ENCODE measurements around the gene SF3B4. TPM values are rescaled to one million over a fixed set of nuclear protein-coding genes. Genes with fewer than 3 reads are reported as not detected.
"Not testable (repeated sequence)": the region's sequence is repeated elsewhere in the genome, so short reads cannot be mapped to it uniquely, and the experiment has no call there.

SF3B4 gene
- total and polyA plus RNA-seq, 5 donors, result 17.8 to 30.8 (median 28.6) TPM

- Histone ChIP-seq H3K4me1 (ENCODE audit: control insufficient read depth, insufficient read depth, low read length) (peaks cover 3% of the 10 kb centered on the region), H3K27me3 (ENCODE audit: control insufficient read depth, insufficient read depth) (no peaks in the 10 kb centered on the region), H3K27ac (ENCODE audit: low read length) (peak overlapping the region; percentile 98), H3K4me3 (ENCODE audit: low read length) (peak overlapping the region; percentile 46), H3K9me3 (ENCODE audit: control insufficient read depth, low read length) (no peaks in the 10 kb centered on the region)
- DNase-seq (peak; percentile 76 to 88 (median 85)), ATAC-seq (peak; percentile 80 to 83)
- under 1% methylated on average over 46 of the region's 46 CpGs for WGBS
- intact Hi-C loops (cut with DNase I), result no loop called here
Observed at GRCh38 chr1:149887456-149888246, 40.0 kb downstream of the SF3B4 start.

- H3K4me1 ChIP-seq (ENCODE audit: control insufficient read depth, insufficient read depth, low read length); DNase-seq; intact Hi-C loops (cut with DNase I); ATAC-seq; H3K9me3 ChIP-seq (ENCODE audit: control insufficient read depth, low read length); H3K27me3 ChIP-seq (ENCODE audit: control insufficient read depth, insufficient read depth): not testable (repeated sequence)
- WGBS, result 1% methylated on average over 13 of the region's 13 CpGs
- Histone ChIP-seq H3K4me3 (ENCODE audit: low read length) (peak overlapping the region; percentile 46), H3K27ac (ENCODE audit: low read length) (peak overlapping the region; percentile 90)
Observed at GRCh38 chr1:149887196-149887455, 40.5 kb downstream of the SF3B4 start.

GRCh38 chr1:149886396-149887195 lies 41.0 kb downstream of the SF3B4 start:
- Histone ChIP-seq H3K27me3 (ENCODE audit: control insufficient read depth, insufficient read depth) (no peaks in the 10 kb centered on the region), H3K9me3 (ENCODE audit: control insufficient read depth, low read length) (no peaks in the 10 kb centered on the region), H3K4me3 (ENCODE audit: low read length) (peak overlapping the region; percentile 95), H3K27ac (ENCODE audit: low read length) (peak overlapping the region; percentile 99), H3K4me1 (ENCODE audit: control insufficient read depth, insufficient read depth, low read length) (peaks cover 3% of the 10 kb centered on the region)
- ATAC-seq (peak; percentile 89 to 91), DNase-seq (peak; percentile 83 to 89 (median 88))
- under 1% methylated on average over 62 of the region's 62 CpGs for WGBS
- intact Hi-C loops (cut with DNase I), result no loop called here

DNA sequence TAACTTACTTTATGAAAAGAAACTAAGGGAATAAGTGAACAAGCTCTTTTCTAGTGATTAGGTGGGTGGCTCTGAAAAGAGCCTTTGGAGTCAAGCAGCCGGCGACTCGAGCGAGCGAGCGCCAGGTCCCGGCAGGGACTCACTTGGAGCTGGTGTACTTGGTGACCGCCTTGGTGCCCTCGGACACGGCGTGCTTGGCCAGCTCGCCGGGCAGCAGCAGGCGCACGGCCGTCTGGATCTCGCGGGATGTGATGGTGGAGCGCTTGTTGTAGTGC lies 41.5 kb downstream of the SF3B4 start:
- DNase-seq, result peak in 1 of 3 donors; percentile 71
- WGBS, result under 1% methylated on average over 19 of the region's 19 CpGs
- H3K9me3 ChIP-seq (ENCODE audit: control insufficient read depth, low read length); H3K27me3 ChIP-seq (ENCODE audit: control insufficient read depth, insufficient read depth); H3K4me1 ChIP-seq (ENCODE audit: control insufficient read depth, insufficient read depth, low read length); intact Hi-C loops (cut with DNase I): not testable (repeated sequence)
- H3K4me3 ChIP-seq (ENCODE audit: low read length), result peak overlapping the region; percentile 95
- peak in 1 of 2 donors; percentile 1 for ATAC-seq
- peak overlapping the region; percentile 99 for H3K27ac ChIP-seq (ENCODE audit: low read length)

DNA sequence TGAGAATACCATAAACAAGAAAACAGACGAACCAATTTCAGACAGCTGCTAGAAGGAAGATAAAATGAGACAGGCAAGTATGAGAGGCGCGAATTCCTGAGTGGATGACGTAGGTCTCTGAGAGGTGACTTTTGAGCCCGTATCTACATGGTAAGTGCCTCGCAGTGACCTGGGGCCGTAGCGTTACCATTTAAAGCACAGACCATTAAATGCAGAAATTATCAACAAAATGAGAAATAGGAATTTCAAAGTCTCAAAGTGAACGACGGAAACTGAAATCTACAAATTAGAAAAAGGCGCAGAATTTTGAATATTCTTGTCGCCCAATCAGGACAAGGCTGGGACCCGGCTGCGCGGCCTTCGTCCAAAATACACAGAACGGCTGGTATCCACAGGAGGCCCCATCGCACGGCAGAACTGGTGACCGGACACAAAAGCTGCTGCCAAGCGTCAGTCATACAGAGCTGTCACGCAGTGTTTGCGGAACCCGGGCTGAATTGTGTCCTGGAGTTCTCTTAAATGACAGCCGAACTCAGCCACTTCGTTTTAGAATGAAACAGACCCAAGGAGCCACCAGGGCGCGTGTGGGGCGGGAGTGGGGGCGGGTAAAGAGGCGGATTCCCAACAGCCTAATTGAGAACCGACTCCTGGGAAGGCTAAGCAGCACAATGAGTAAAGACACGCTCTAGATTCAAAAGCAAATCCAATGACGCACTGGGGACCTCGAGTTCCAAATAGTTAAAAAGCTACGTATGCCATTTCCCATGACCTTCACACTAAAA lies 42.1 kb downstream of the SF3B4 start:
- ATAC-seq, result peak; percentile 77 to 78
- peaks cover 3% of the 10 kb centered on the region for H3K4me1 ChIP-seq (ENCODE audit: control insufficient read depth, insufficient read depth, low read length)
- no peaks in the 10 kb centered on the region for H3K9me3 ChIP-seq (ENCODE audit: control insufficient read depth, low read length)
- no peaks in the 10 kb centered on the region for H3K27me3 ChIP-seq (ENCODE audit: control insufficient read depth, insufficient read depth)
- H3K4me3 ChIP-seq (ENCODE audit: low read length), result peak overlapping the region; percentile 95
- peak overlapping the region; percentile 99 for H3K27ac ChIP-seq (ENCODE audit: low read length)
- WGBS, result under 1% methylated on average over 36 of the region's 36 CpGs
- DNase-seq, result peak; percentile 91 to 96 (median 95)
- intact Hi-C loops (cut with DNase I), result no loop called here

DNA sequence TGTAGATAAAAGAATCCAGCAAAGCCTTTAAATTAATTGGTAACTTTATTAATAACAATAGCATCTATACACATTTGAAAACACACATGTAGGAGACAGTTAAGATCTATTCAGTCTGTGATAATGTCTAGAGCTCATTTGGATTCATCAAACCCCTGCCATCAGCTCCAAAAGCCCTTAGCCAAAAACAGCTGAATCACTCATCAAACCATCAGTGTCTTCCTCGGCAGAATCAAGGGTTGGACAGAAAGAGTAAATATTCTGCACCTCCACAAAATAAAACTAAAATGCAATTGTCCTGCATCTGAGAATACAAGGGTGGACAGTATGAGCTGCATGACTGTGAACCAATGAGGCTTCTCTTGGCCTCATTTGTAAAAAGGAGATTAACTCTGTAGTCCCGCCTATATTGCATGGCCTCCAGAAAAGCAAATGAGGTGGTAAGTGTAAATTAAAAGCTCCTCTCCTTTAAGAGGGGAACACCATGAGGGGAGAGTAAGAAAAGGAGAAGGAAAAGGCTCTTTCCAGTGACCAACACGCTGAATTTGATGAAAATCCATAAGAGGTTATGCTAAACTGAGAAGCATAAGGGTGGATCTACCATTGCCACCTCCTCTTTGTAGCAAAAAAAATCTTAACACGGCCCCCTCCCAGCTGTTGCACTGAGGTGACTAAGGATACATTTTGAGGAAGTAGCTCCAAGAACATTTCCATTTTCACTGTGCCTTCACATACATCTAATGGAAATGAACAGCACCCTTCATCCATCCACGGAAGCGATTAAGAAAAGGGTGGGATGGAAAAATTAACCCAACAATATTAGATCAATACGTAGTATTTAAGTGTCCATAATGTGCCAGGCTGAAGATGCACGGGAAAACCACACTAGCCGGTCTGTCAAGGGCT lies 42.9 kb downstream of the SF3B4 start:
- DNase-seq, result no peak
- H3K4me3 ChIP-seq (ENCODE audit: low read length), result peak overlapping the region; percentile 95
- no peaks in the 10 kb centered on the region for H3K27me3 ChIP-seq (ENCODE audit: control insufficient read depth, insufficient read depth)
- intact Hi-C loops (cut with DNase I), result no loop called here
- whole genome bisulfite sequencing, result 7% methylated on average over 9 of the region's 9 CpGs
- H3K4me1 ChIP-seq (ENCODE audit: control insufficient read depth, insufficient read depth, low read length), result peaks cover 3% of the 10 kb centered on the region
- H3K9me3 ChIP-seq (ENCODE audit: control insufficient read depth, low read length), result no peaks in the 10 kb centered on the region
- peak overlapping the region; percentile 99 for H3K27ac ChIP-seq (ENCODE audit: low read length)
- no peak for ATAC-seq

DNA sequence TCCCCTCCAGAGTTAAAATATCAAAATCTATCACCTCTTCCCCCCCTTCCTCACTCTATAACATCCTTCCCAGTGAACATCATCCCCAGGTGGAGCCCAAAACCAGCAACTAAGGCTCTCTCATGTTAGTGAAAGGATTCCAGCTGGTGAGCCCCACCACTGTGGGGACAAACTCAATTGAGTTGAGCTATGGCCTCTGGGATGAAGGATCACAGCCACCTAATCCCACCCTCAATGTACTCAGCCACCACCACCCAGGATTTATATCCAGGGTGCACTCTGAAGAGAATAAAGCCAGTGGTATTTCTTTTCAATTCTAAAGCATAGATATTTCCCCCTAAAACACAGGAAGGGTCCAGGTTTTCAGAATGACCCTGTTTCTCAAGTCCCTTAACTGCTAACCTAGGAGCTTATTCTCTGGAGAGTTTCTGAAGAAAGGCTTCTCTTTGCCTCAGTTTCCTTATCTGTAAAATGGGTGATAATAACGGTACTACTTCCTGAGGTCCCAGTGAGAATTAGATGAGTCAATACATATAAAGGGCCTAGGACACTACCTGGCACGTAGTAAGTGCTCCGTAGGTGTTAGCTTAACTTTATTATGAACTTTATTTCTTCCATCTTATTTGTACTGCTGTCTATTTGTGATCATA lies 43.9 kb downstream of the SF3B4 start:
- H3K4me3 ChIP-seq (ENCODE audit: low read length), result peak overlapping the region; percentile 95

DNA sequence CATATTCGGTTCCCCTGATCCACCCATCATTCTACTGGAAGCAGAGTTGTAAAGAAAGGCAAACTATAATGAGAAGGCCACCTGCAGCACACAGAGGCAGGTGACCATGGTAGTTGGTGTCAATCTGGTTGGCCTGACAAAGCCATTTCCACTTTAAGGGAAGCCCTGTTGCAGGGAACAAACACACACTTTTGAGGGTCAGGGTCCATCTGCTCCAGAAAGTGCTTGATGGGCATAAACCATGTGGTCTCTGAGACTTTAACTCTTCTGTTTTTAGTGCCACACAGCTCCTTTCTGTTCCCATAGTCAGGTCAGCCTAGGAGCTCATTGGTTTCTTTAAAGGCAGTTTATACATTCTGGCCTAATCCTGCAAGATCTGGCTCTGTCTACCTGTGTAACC lies 45.7 kb downstream of the SF3B4 start:
- DNase-seq, result no peak
- Histone ChIP-seq H3K4me3 (ENCODE audit: low read length) (no peak overlapping the region), H3K27me3 (ENCODE audit: control insufficient read depth, insufficient read depth) (no peaks in the 10 kb centered on the region), H3K27ac (ENCODE audit: low read length) (no peak overlapping the region), H3K9me3 (ENCODE audit: control insufficient read depth, low read length) (no peaks in the 10 kb centered on the region), H3K4me1 (ENCODE audit: control insufficient read depth, insufficient read depth, low read length) (no peaks in the 10 kb centered on the region)
- intact Hi-C loops (cut with DNase I), result no loop called here
- 89% methylated on average over 1 of the region's 1 CpG for WGBS
- ATAC-seq, result no peak

More for the DNA sequence above, 43.9 kb downstream of the SF3B4 start:
- no peak overlapping the region for H3K27ac ChIP-seq (ENCODE audit: low read length)
- H3K9me3 ChIP-seq (ENCODE audit: control insufficient read depth, low read length), result no peaks in the 10 kb centered on the region
- WGBS, result 77% methylated on average over 3 of the region's 3 CpGs
- intact Hi-C loops (cut with DNase I), result no loop called here
- H3K27me3 ChIP-seq (ENCODE audit: control insufficient read depth, insufficient read depth), result no peaks in the 10 kb centered on the region
- ATAC-seq, result no peak
- peaks cover under 1% of the 10 kb centered on the region for H3K4me1 ChIP-seq (ENCODE audit: control insufficient read depth, insufficient read depth, low read length)
- DNase-seq, result no peak

GRCh38 chr1:149879556-149879955 lies 48.0 kb downstream of the SF3B4 start:
- Histone ChIP-seq H3K9me3 (ENCODE audit: control insufficient read depth, low read length) (no peaks in the 10 kb centered on the region), H3K27me3 (ENCODE audit: control insufficient read depth, insufficient read depth) (no peaks in the 10 kb centered on the region), H3K27ac (ENCODE audit: low read length) (no peak overlapping the region), H3K4me1 (ENCODE audit: control insufficient read depth, insufficient read depth, low read length) (no peaks in the 10 kb centered on the region), H3K4me3 (ENCODE audit: low read length) (no peak overlapping the region)
- ATAC-seq (no peak), DNase-seq (no peak)
- WGBS, result 93% methylated on average over 1 of the region's 1 CpG
- intact Hi-C loops (cut with DNase I), result no loop called here
